HCEC 1CT (cell line): ENCODE measurements around the gene PLA2G2F.

Experiments used
- DNase-seq: peaks from one replicate; pipeline ENCODE4 v3.0.0-alpha.2; 2017

PLA2G2F gene

DNA sequence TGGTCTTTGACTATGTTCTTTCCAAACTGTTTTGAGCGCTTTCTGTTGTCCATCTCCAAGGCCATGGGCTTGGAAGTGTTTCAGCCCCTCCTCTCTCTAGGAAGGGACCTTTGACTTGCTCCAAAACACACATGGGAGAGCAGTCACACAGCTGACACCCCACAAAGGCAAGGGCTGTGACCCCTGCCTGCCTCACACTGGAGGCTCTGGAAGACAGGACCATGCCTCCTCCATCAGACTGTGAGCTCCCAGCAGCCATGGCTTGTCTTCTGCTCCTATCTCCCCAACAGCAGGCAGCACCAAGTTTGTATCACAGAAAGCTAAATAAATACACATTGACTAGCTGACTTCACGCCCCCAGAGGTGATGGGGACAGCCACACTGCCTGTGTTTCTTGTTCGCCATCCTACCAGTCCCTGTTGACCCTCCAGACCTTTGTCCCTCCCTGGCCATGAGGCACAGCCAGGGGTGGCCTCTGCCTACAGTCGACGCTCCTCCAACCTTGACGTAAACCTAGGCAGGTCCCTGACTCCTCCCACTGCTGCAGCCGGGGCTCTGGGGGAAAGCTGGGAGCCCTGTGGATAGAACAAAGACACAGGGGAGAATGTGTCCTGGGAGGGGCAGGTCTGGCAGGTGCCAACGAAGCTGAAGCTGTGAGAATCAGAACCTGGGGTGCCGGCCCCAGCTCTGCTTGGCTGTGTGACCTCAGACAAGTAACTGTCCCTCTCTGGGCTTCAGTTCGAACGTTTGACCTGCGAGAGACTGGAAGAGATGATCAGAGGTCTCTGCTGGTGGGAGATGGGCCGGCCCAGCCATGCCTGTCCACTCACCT is 4.8 kb downstream of the PLA2G2F start:
- DNase-seq: no peak

DNA sequence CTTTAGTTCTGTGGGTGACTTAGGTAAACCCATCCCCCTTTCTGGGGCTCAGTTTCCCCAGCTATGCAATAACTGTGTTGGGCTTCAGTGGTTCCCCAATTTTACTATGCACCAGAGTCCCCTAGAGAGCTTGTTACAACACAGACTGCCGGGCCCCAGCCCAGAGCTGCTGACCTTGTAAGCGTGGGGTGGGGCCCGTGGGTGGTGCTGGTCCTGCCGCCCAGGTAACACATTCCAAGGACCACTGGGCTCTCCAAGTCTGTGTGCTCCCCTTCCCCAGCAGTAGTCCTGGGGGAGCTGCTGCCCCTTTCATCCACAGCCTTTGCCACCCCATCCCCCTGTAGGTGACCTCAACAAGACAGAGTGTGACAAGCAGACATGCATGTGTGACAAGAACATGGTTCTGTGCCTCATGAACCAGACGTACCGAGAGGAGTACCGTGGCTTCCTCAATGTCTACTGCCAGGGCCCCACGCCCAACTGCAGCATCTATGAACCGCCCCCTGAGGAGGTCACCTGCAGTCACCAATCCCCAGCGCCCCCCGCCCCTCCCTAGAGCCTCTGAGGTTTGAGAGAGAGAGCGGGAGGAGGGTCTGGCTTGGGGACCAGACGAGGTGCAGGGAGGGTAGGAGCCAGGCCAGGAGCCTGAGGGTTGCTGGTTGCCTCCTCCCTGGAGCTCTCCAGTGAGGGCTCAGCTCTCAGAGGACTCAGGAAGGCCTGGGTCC is 8.9 kb downstream of the PLA2G2F start:
- DNase-seq: no peak

DNA sequence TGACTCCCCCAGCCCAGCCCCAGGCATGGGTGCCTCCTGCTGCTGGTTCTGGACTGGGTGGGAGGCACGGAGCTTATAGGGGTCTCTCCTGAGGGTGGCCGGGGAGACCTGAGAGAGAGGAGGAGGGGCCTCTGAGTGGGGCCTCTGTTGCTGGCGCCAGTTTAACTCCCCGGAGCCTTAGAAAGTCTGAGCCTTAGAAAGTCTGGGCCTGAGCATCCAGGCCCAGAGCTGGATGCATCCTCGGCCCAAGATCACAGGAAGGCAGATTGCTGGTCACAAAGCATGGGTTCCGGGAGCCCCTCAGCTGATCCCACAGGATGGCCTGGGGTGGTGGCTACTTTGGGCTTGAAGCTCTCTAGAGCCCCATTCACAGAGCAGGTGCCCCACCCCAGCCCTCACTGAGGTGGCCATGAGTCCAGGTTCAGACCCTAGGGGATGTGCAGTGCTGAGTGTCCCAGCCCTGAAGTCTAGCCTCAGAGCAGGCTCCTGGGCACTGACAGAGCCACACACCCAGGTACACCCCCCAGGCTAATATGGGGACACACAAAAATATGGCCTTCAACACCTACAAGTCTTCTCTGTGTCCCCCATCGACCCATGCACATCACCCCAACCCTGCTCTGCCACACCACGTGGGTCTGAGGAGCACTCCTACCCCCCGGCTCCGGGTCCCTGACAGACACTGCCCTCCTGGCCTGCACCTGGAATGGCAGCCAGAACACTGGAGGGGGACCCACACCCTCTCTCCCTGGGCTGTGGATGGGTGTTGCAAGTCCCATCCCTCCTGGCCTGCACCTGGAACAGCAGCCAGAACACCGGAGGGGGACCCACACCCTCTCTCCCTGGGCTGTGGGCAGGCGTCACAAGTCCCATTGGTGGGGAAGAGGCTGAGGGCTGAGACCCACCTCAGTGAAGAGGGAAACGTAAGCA is 9.7 kb downstream of the PLA2G2F start:
- no peak for DNase-seq

DNA sequence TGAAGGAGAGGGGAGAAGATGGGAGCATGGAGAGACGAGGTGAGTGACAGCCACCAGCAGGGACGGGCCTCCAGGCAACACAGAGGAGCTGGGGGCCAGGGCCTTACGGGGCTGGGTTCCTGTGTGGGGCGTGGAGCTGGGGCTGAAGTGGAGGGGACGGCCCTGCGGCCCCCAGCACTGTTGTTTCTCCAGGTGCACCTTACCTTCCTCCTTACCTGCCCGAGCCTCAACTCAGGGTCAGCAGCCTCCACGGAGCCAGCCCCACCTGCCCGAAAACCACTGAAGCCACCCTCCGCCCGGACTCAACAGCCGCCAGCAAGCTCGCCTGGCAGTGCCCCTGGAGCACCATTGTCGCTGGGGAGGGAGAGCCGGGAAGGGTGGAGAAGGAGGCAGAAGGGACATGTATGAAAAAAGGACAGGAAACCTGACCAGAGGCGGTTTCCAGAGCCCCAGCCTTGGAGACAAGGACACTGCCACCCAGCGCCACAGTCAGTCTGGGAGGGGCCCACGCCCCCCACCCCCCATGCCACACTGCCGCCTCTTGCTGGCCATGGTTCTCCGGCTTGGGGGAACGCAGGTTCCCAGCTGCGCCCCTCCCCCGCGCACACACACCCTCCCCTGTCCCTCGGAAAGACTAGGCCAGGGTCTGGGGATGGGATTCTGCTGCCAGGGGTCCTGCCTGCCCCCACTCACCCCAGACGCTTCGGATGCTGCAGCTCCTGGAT is 10.6 kb downstream of the PLA2G2F start:
- no peak for DNase-seq

DNA sequence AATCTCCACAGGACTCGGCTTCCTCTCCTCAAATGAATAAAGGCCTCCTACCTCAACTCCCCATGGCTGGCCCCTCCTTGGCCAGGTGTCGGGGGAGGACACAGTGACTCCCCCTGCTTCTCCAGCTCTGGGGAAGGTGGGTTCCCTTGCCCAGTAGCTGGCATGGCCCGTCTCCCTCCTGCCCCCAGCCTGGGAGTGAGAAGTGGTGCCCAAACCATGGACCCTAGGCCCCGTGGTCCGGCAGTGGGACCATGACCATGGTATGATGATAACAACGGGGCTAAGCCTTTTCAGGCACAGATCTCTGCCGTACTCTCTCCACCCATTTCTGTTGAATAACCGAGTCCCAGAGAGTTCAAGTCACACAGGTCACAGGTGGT is 11.2 kb downstream of the PLA2G2F start:
- no peak for DNase-seq

DNA sequence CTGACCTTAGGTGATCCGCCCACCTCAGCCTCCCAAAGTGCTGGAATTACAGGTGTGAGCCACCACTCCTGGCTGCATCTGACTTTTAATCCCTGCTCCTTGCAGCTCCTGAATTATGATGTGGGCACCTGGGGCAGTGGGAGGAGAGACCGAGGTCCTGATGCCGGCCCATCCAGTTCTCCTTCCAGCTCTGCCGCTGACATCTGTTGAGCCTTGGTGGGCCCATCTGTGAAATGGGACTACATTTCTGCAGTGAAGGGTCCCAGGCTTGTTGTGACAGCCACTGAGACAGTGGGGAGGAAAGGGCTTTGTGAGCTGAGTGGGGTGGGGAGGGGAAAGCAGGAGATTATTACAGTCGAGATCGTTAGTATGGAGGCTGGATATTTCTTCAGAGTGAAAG is 11.8 kb downstream of the PLA2G2F start:
- DNase-seq: no peak

DNA sequence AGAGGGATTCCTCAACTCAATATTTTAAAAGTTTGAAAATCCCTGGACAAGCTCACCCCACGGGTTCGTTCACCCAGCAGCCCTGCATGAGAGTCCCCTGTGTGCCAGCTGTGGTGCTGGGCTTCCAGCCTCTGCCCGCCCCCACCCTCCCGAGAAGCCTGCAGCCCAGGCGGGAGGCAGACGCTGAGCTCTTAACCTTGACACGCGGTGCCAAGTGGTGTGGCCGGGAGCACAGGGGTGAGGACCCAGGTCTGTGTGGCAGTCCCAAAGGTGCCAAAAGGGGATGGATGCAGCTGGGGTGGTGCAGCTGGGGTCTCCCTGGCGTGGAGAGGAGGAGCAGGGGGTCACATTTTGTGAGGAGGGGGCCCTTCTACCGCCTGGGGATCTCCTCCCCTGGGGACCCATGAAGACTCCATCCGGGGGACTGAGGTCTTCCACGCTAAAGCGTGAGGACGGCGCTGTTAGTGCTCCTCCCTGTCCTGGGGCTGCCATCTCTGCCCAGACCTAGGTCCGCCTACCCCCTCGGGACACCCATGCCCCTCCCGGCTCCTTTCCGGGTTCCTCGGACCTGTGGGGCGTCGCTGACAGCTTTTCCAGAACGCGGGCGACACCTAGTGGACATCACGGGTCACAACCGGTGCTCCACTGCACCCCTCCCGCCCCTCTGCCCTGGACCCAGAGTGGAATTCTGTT is 12.9 kb downstream of the PLA2G2F start:
- peak; percentile 50 for DNase-seq

DNA sequence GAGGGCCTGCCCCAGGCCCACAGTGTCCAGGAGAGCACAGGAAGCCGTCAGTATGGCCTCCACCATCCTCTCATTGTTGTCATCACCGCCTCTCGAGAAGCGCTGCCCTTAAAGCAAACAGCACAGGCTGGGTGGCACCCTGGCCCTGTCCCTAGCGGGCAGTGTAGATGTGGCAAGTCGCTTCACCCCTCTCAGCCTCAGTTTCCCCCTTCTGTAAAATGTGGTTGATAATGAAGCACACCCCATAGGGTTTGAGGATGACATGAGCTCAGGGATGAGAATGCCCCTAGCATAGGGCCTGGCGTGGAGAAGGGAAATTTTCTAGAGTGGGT is 13.4 kb downstream of the PLA2G2F start:
- no peak for DNase-seq

DNA sequence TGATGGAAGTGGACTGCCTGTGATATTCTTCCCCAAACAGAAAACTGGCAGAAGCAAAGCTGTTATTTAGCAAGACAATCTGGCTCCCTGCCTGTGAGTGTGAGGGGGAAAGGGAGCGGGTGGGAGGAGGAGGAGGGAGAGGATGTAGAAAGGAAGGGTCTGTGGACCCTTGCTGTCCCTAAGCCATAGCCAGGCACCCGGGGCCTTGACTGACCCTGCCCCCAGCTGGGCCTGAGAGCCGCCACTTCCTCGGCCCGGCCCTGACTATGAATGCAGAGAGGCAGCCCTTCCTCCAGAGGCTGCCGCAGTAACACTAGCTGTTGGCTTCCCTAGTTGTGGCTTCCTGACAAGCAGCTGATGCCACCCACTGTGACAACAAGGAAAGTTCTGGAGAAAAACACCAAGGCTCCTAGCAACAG is 13.9 kb downstream of the PLA2G2F start:
- DNase-seq: no peak

DNA sequence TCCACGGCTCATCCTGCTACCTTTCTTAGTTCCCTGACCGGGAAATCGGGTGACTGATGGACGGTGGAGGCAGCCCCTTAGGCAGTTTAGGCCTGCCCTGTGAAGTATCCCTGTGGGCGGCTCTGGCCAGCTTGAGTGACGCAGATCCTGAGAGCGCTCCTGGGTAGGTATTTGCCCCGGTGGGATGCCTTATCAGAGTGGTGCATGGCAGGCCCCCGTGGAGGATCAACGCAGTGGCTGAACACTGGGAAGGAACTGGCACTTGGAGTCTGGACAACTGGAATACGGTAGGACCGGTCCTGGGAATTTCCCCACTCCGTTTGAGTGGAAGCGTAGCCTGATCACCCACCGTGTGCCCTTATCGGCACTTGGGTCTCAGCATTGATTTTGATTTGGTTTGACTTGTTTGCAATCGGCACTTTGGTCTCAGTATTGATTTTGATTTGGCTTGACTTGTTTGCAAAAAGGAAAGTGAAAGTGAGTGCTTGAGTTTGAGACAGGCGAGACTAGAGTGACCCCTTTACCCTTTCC is 15.2 kb downstream of the PLA2G2F start:
- no peak for DNase-seq

DNA sequence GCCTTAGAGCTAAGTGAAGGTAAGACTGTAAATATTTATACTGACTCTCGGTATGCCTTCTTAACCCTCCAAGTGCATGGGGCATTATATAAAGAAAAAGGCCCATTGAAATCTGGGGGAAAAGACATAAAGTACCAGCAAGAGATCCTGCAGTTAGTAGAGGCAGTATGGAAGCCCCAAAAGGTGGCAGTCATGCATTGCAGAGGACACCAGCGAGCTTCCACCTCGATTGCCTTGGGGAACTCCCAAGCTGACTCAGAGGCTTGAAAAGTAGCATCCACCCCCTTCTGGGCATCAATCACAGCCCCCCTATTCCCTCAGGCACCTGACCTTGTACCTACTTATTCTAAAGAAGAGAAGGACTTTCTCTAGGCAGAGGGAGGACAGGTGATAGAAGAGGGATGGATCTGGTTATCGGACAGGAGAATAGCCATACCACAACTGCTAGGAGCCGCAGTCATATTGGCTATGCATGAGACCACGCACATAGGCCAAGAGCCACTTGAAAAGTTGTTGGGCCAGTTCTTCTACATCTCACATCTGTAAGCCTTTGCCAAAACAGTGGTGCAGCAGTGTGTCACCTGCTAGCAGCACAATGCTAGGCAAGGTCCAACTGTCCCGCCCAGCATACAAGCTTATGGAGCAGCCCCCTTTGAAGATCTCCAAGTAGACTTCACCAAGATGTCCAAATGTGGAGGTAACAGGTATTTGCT is 19.4 kb downstream of the PLA2G2F start:
- DNase-seq: no peak

DNA sequence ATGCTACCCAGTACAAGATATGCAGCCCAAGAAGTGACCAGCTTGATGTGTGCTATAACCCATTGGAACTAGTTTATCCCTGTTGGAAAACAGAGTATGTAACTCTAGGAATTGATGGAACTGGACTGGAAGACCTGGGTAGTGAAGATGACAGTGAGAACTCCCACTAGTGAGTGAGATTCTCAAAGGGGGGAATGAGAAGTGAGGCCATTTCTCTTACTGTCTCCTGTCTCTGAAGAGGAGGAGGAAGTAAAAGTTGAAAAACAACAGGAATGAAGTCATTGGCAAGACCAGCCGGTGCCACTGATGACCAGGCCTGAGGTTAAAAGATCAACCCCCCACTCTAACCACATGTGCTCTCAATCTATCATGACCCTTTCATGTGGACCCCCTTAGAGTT is 20.9 kb downstream of the PLA2G2F start:
- DNase-seq: no peak

DNA sequence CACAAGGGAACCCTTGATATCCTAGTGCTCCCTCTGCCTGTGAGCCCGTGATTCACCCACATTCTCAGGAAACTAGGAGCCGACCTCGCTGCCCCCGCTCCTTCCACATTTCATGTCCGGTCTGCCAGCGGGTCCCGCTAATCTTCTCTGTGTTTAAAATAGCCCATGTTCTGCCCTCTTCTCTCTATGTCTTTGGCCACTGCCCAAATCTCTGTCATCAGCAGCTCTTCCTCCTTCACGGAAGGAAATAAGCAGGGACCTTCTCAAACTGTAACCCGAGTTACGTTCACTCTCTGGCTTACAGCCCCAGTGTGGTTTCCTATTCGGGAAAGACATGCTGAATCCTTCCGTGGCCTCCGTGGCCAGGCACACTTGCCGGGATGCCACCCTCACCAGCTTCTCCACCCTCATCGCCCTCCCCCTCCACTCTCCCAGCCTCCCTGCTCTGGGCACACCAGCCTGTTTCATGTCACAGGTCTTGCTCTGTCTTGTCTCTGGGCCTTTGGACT is 25.6 kb downstream of the PLA2G2F start:
- no peak for DNase-seq

DNA sequence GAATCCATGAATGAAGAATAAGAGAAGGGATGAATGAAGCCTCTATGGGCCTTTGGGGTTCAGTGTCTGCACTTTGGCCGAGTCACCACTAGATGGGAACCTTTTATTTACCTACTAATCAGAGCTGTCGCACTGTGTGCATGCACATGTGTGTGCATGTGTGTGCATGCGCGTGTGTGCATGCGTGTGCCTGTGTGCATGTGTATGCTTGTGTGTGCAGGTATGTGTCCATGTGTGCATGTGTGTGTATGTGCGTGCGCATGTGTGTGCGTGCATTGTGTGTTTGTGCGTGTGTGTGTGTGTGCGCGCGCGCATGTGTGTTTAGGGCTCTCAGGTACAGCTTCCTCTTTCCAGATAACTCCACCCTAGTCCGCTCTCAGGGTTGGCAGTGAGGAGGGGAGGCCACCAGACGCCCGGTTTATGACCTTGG is 26.4 kb downstream of the PLA2G2F start:
- DNase-seq: no peak

DNA sequence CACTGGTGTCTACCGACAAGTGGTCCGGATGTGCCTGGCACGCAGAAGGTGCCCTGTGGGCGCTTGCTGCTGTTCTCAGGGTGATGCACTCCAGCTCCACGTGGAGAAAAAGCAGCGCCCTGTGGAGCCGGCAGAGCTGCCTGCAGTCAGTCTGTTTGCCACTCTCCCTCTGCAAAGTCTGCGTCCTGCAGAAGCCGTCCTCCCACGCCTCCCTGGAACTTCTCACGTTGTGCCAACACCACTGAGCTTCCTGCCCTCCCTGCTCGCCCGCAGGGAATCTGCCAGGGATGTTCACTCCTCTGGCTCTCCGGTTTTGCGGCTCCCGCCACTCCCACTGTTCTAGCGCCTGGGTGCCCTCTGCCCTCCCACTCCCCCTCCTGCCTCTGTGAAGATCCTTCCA is 26.9 kb downstream of the PLA2G2F start:
- DNase-seq: no peak

DNA sequence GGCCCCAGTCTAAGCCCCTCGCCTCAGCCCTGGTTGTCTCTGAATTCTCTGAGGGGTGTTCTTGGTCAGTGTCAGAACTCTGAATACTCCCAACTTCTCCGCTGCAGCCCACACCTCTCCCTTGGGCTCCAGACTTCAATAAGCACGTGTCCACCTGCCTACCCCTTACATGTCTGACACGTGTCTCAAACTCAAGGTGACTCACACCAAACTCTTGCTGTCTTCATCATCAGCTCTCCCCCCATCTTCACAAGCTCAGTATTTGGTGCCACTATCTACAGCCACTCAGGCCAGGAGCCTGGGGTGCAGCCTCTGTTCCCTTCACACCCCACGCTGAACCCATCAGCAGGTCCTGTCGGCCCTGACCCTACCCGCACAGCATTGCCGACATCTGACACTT is 28.0 kb downstream of the PLA2G2F start:
- DNase-seq: no peak

DNA sequence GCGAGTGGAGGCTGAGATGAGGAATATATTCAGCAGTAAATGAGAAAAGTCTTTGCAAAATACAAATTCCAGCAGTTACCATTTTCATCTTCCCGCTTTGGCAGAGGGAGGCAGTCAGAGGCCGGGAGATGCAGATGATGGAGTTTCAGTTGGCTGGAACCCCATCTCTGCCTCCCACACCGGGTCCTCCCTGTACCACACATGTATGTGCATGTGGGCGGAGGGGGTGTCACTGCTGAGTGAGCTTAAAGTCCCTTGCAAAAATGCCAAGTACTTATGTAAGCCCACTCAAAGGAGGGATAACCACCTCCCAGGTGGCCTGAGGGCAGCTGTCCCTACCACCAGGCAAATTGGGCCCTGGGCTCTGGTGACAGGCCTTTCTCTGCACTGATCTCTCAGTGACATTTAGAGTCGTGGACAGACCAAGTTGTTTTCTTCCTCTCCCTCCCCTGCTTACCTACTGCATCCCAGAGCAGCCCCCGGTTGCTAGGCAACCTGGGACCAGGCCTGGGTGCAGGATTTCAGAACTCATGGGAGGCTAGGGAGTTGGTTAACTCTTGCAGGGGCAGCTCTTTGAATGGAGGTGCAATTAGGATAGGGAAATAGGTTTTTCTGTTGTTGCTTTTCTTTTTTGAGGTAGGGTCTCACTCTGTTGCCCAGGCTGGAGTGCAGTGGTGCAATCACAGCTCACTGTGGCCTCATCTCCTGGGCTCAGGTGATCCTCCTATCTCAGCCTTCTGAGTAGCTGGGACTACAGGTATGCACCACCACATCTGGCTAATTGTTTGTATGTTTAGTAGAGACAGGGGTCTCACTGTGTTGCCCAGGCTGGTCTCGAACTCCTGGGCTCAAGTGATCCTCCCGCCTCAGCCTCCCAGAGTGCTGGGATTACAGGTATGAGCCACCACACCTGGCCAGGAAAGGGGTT is 29.7 kb downstream of the PLA2G2F start:
- no peak for DNase-seq

DNA sequence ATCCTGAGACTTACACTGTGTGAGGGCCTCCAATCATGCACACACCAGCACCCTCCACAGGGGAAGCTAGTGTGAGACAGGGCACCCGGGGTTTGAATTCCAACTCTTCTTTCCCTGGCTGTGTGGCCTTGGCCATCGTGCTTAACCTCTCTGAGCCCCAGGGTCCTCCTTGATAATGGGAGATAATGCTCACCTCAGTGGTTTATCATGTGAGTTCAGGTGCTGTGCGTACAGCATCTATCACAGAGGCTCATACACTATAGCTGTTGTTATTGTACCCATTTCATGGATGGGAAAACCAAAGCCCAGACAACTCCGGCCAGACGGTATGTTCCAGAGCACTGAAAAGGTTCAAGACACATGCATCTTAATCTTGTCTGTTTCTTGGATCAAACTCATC is 30.8 kb downstream of the PLA2G2F start:
- no peak for DNase-seq

DNA sequence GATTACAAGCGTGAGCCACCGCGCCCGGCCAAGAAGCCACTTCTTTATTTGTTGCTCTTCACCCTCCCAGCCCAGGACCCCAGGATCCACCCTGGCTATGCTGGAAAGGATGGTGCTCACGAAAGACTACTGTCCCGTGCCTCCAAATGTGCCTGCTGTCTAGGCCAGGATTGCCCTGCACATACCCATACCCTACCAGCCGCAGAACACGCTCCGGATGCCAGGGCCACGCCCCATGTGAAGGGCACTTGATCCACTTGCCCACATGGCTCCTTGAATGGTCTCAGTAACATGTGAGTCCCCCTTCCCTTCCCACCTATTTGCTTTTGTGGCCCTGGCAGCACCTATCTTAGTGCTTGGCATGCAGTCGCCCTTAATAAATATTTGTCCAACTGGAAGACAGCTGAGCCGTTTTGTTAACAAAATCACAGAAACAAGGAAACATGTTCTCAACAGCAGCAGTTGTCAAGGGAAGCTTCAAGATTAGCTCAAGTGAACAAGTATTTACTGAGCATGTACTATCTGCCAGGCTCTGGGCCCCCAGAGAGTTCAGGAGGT is 33.0 kb downstream of the PLA2G2F start:
- DNase-seq: no peak
